Measurements from ENCODE around the gene PLEKHG5.
"Not testable (repeated sequence)": the region's sequence is repeated elsewhere in the genome, so short reads cannot be mapped to it uniquely, and the experiment has no call there.

DNA sequence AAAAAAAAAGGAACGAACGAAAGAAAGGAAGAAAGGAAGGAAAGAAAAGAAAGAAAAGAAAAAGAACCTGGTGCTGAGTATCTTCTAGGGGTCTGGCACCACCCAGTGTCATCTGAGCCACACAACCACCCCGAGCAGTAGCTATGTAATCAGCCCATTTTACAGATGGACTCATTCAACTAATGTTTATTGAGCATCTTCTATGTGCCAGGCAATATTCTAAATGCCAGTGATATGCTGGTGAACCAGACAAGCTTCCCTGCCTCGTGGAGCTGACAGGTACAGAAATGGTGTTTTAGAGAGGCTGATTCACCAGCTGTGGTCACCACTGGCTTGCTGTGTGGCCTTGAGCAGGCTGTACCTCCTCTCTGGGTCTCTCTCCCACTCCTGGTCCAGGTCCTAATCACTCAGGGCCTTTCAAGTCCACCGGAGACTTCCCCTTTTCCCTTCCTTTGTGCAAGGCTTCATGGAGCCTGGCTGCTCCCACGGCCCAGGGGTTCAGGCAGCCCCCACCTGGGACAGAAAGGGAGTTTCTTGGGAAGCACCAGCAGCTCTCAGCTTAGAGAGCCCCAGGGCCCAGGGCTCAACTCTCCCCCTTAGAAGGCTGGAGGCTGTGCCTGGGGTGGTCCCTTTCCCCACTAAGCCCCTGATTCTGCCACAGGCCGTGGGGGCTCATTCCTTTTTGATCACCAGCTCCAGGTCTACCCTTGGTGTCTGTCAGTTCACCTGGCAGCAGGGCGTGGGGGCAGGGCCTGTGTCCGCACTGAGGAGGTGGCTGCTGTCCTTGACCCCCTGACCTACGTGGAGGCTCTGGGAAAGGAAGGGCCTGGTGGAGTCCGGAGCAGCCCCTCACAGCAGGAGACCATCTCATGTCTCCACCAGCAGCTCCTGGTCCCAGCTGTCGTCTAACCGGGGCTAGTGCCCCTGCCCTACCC, 59.6 kb downstream of the PLEKHG5 start:
- TF ChIP-seq, protein P1, sequence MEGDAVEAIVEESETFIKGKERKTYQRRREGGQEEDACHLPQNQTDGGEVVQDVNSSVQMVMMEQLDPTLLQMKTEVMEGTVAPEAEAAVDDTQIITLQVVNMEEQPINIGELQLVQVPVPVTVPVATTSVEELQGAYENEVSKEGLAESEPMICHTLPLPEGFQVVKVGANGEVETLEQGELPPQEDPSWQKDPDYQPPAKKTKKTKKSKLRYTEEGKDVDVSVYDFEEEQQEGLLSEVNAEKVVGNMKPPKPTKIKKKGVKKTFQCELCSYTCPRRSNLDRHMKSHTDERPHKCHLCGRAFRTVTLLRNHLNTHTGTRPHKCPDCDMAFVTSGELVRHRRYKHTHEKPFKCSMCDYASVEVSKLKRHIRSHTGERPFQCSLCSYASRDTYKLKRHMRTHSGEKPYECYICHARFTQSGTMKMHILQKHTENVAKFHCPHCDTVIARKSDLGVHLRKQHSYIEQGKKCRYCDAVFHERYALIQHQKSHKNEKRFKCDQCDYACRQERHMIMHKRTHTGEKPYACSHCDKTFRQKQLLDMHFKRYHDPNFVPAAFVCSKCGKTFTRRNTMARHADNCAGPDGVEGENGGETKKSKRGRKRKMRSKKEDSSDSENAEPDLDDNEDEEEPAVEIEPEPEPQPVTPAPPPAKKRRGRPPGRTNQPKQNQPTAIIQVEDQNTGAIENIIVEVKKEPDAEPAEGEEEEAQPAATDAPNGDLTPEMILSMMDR (conservative IDR thresholded peaks at IDR 0.05; ENCODE audit: low read depth, low read length): not testable (repeated sequence)
- not testable (repeated sequence) for TF ChIP-seq EZH2 (IDR thresholded peaks at IDR 0.05; ENCODE audit: low read length, unreplicated experiment); EZH2phosphoT487 (IDR thresholded peaks at IDR 0.05; ENCODE audit: borderline replicate concordance, low read length)

All from PC-3 (cell line).